KMS-11 (cell line): Measurements from ENCODE around the gene PKD1.
"Not testable (repeated sequence)": the region's sequence is repeated elsewhere in the genome, so short reads cannot be mapped to it uniquely, and the experiment has no call there.

Experiments
- H2AFZ ChIP-seq: fragments of 200-600 bp; sonication (generic); 2 replicates; pipeline ENCODE4 v1.6.1; 2016; ENCODE audit warnings: antibody characterized with exemption, mixed run types, low read depth
- H3K27ac ChIP-seq: fragments of 200-600 bp; sonication (generic); 2 replicates; pipeline ENCODE4 v1.6.1; 2016; ENCODE audit warnings: mild to moderate bottlenecking, mixed run types
- H3K27me3 ChIP-seq: fragments of 200-600 bp; sonication (generic); 2 replicates; pipeline ENCODE4 v1.6.1; 2017; ENCODE audit warnings: mild to moderate bottlenecking, low read depth, mixed run types, moderate library complexity; ENCODE audit not compliant: insufficient read depth
- H3K36me3 ChIP-seq: fragments of 200-600 bp; sonication (generic); 2 replicates; pipeline ENCODE4 v1.6.1; 2017; ENCODE audit warnings: mild to moderate bottlenecking, mixed run types; ENCODE audit not compliant: insufficient read depth
- H3K4me1 ChIP-seq: fragments of 200-600 bp; sonication (generic); 2 replicates; pipeline ENCODE4 v1.6.1; 2016; ENCODE audit warnings: mild to moderate bottlenecking, low read depth, mixed run types; ENCODE audit not compliant: poor library complexity, severe bottlenecking
- H3K4me2 ChIP-seq: fragments of 200-600 bp; sonication (generic); 2 replicates; pipeline ENCODE4 v1.7.0; 2016; ENCODE audit warnings: mild to moderate bottlenecking, mixed run types
- H3K4me3 ChIP-seq: fragments of 200-600 bp; sonication (generic); IDR thresholded peaks from 2 replicates; pipeline ENCODE4 v1.6.1; 2017; ENCODE audit warnings: low read depth, low read length, mixed read lengths; ENCODE audit not compliant: insufficient read depth
- H3K79me2 ChIP-seq: fragments of 200-600 bp; sonication (generic); 2 replicates; pipeline ENCODE4 v1.6.1; 2016; ENCODE audit warnings: low read depth, mixed run types; ENCODE audit not compliant: insufficient read depth
- H3K9ac ChIP-seq: fragments of 200-600 bp; sonication (generic); 2 replicates; pipeline ENCODE4 v1.6.1; 2016; ENCODE audit warnings: mild to moderate bottlenecking, mixed run types
- H4K20me1 ChIP-seq: fragments of 200-600 bp; sonication (generic); 2 replicates; pipeline ENCODE4 v1.6.1; 2016; ENCODE audit warnings: mild to moderate bottlenecking, mixed run types; ENCODE audit not compliant: insufficient read depth
- TF ChIP-seq, protein P1 (sequence below): fragments of 200-600 bp; sonication (generic); conservative IDR thresholded peaks from 2 replicates; pipeline ENCODE4 v1.6.1; 2017; ENCODE audit warnings: low read depth, mild to moderate bottlenecking, antibody characterized with exemption, low read length, moderate library complexity, mixed read lengths

PKD1 gene

GRCh38 chr16:2106211-2106610, 29.5 kb downstream of the PKD1 start:
- not testable (repeated sequence) for H3K36me3 ChIP-seq, H3K9ac ChIP-seq, H2AFZ ChIP-seq, H3K27me3 ChIP-seq, H3K4me1 ChIP-seq, H3K4me2 ChIP-seq, H4K20me1 ChIP-seq, H3K4me3 ChIP-seq, H3K79me2 ChIP-seq, H3K27ac ChIP-seq

DNA sequence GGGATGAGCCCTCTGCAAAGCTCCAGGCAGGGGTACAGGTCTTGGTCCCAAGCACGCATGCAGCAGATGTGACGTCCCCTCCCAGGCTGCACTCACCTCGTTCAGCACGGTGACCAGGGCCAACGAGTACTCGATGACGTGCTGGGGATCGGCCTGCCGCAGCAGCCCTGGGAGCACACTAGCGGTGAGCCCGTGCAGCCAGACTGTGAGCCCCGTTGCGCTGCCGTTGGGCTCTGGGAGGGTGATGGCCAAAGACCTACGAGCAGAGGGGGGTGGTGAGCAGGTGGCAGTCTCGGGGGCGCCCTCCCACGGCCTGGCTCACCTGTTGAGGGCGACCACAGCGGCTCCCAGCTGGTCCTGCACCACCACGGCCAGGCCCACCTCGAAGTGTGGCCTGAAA, 29.9 kb downstream of the PKD1 start:
- H2AFZ ChIP-seq, H4K20me1 ChIP-seq, H3K4me2 ChIP-seq, H3K27ac ChIP-seq, H3K9ac ChIP-seq, H3K36me3 ChIP-seq, H3K27me3 ChIP-seq, H3K79me2 ChIP-seq, H3K4me3 ChIP-seq, H3K4me1 ChIP-seq: not testable (repeated sequence)

DNA sequence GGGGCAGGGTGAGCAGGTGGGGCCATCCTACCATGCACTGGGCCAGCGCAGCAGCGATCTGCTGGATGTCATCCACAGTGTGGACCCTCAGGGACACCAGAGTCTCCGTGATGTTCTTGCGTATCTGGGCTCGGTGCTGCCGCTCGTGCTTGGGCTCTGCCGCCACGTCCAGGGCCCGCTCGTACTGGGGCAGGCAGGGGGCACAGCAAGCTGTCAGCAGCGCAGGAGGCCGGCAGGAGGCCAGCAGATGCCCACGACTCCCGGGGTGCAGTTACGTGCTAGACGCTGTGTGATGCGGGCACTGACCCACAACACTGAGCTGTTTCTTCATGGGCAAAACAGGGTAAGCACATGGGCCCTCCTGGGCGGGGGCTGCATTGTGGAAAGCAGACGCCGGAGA, 30.4 kb downstream of the PKD1 start:
- not testable (repeated sequence) for H3K4me3 ChIP-seq, H4K20me1 ChIP-seq, H3K4me1 ChIP-seq, H3K27ac ChIP-seq, H3K79me2 ChIP-seq, H3K36me3 ChIP-seq, H2AFZ ChIP-seq, H3K9ac ChIP-seq, H3K27me3 ChIP-seq, H3K4me2 ChIP-seq

GRCh38 chr16:2104464-2104863, 31.2 kb downstream of the PKD1 start:
- H3K27me3 ChIP-seq, H3K4me3 ChIP-seq: not testable (repeated sequence)

GRCh38 chr16:2102471-2102870, 33.2 kb downstream of the PKD1 start:
- H4K20me1 ChIP-seq: no peaks in the 10 kb centered on the region
- H3K9ac ChIP-seq: no peak overlapping the region
- H3K27me3 ChIP-seq: no peaks in the 10 kb centered on the region
- no peaks in the 10 kb centered on the region for H3K79me2 ChIP-seq
- no peak overlapping the region for H3K4me2 ChIP-seq
- H3K4me1 ChIP-seq: no peaks in the 10 kb centered on the region
- TF ChIP-seq, protein P1, sequence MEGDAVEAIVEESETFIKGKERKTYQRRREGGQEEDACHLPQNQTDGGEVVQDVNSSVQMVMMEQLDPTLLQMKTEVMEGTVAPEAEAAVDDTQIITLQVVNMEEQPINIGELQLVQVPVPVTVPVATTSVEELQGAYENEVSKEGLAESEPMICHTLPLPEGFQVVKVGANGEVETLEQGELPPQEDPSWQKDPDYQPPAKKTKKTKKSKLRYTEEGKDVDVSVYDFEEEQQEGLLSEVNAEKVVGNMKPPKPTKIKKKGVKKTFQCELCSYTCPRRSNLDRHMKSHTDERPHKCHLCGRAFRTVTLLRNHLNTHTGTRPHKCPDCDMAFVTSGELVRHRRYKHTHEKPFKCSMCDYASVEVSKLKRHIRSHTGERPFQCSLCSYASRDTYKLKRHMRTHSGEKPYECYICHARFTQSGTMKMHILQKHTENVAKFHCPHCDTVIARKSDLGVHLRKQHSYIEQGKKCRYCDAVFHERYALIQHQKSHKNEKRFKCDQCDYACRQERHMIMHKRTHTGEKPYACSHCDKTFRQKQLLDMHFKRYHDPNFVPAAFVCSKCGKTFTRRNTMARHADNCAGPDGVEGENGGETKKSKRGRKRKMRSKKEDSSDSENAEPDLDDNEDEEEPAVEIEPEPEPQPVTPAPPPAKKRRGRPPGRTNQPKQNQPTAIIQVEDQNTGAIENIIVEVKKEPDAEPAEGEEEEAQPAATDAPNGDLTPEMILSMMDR: no peak
- no peak overlapping the region for H3K4me3 ChIP-seq
- no peaks in the 10 kb centered on the region for H3K36me3 ChIP-seq
- H3K27ac ChIP-seq: no peak overlapping the region
- H2AFZ ChIP-seq: no peak overlapping the region

More at GRCh38 chr16:2104464-2104863, 31.2 kb downstream of the PKD1 start:
- not testable (repeated sequence) for H2AFZ ChIP-seq, H3K79me2 ChIP-seq, H4K20me1 ChIP-seq, H3K4me1 ChIP-seq, H3K9ac ChIP-seq, H3K27ac ChIP-seq, H3K4me2 ChIP-seq, H3K36me3 ChIP-seq

GRCh38 chr16:2101581-2101980, 34.1 kb downstream of the PKD1 start:
- H2AFZ ChIP-seq, H3K27me3 ChIP-seq, H3K4me2 ChIP-seq, H3K79me2 ChIP-seq, H3K4me1 ChIP-seq, H3K36me3 ChIP-seq, H3K9ac ChIP-seq, H3K27ac ChIP-seq, H3K4me3 ChIP-seq, H4K20me1 ChIP-seq: not testable (repeated sequence)

GRCh38 chr16:2097689-2098088, 38.0 kb downstream of the PKD1 start:
- not testable (repeated sequence) for H4K20me1 ChIP-seq, H3K4me2 ChIP-seq, H3K27me3 ChIP-seq, H3K79me2 ChIP-seq, H3K27ac ChIP-seq, H3K9ac ChIP-seq, H3K4me3 ChIP-seq, H3K4me1 ChIP-seq, H2AFZ ChIP-seq, H3K36me3 ChIP-seq
